HG03064 (cell line): Measurements from ENCODE around the gene SDCCAG8.
A peak's percentile ranks its signal among the peaks of the same experiment; 100 is the strongest.

Source experiments
- ATAC-seq: cut with Tn5 transposase; IDR thresholded peaks from one replicate; pipeline ENCODE4 v1.9.1; 2021; ENCODE audit warnings: low read depth; ENCODE audit not compliant: unreplicated experiment

Gene SDCCAG8

GRCh38 chr1:243275316-243275715 is 19.5 kb downstream of the SDCCAG8 start:
- ATAC-seq, result no peak

GRCh38 chr1:243280571-243281129 is 24.8 kb downstream of the SDCCAG8 start:
- ATAC-seq, result no peak

GRCh38 chr1:243281672-243282071 is 25.8 kb downstream of the SDCCAG8 start:
- no peak for ATAC-seq

- ATAC-seq, result no peak
Observed at GRCh38 chr1:243286409-243287122, 30.7 kb downstream of the SDCCAG8 start.

GRCh38 chr1:243287123-243287460 is 31.3 kb downstream of the SDCCAG8 start:
- ATAC-seq, result no peak

GRCh38 chr1:243287652-243288051 is 31.8 kb downstream of the SDCCAG8 start:
- ATAC-seq, result peak; percentile 92

GRCh38 chr1:243288062-243288461 is 32.2 kb downstream of the SDCCAG8 start:
- peak; percentile 13 for ATAC-seq

GRCh38 chr1:243291292-243291691 is 35.5 kb downstream of the SDCCAG8 start:
- no peak for ATAC-seq

GRCh38 chr1:243292117-243292516 is 36.3 kb downstream of the SDCCAG8 start:
- no peak for ATAC-seq

GRCh38 chr1:243293941-243294722 is 38.3 kb downstream of the SDCCAG8 start:
- ATAC-seq, result no peak

- ATAC-seq, result no peak
Observed at GRCh38 chr1:243294723-243295121, 38.9 kb downstream of the SDCCAG8 start.

GRCh38 chr1:243299069-243299468 is 43.2 kb downstream of the SDCCAG8 start:
- ATAC-seq, result no peak

- no peak for ATAC-seq
Observed at GRCh38 chr1:243301059-243301458, 45.2 kb downstream of the SDCCAG8 start.

GRCh38 chr1:243311809-243312208 is 56.0 kb downstream of the SDCCAG8 start:
- ATAC-seq, result no peak

GRCh38 chr1:243312952-243313634 is 57.3 kb downstream of the SDCCAG8 start:
- peak; percentile 32 for ATAC-seq

GRCh38 chr1:243313635-243314536 is 58.0 kb downstream of the SDCCAG8 start:
- ATAC-seq, result peak; percentile 81

GRCh38 chr1:243315455-243315854 is 59.6 kb downstream of the SDCCAG8 start:
- no peak for ATAC-seq

GRCh38 chr1:243315893-243316292 is 60.1 kb downstream of the SDCCAG8 start:
- no peak for ATAC-seq

- ATAC-seq, result no peak
Observed at GRCh38 chr1:243316366-243316989, 60.6 kb downstream of the SDCCAG8 start.

- ATAC-seq, result no peak
Observed at GRCh38 chr1:243320224-243320623, 64.4 kb downstream of the SDCCAG8 start.
